Fibroblast of lung (primary cell): ENCODE measurements around the gene EIF1.

Experiments
- EZH2 ChIP-seq: IDR thresholded peaks from 2 replicates; pipeline ENCODE4 v1.5.1; 2012; ENCODE audit warnings: low read length, control low read depth, mild to moderate bottlenecking; ENCODE audit errors: missing control alignments
- TF ChIP-seq, protein P1 (sequence below), 2 donors: IDR thresholded peaks in 1 of 2; conservative IDR thresholded peaks in 1 of 2; 1 replicate in 1 of 2; 2 replicates in 1 of 2; pipeline ENCODE4 v1.5.1; 2011 to 2012; ENCODE audit warnings: low read length in 2 of 2, control low read depth in 1 of 2, inconsistent platforms in 1 of 2, low read depth in 1 of 2, mild to moderate bottlenecking in 1 of 2

DNA sequence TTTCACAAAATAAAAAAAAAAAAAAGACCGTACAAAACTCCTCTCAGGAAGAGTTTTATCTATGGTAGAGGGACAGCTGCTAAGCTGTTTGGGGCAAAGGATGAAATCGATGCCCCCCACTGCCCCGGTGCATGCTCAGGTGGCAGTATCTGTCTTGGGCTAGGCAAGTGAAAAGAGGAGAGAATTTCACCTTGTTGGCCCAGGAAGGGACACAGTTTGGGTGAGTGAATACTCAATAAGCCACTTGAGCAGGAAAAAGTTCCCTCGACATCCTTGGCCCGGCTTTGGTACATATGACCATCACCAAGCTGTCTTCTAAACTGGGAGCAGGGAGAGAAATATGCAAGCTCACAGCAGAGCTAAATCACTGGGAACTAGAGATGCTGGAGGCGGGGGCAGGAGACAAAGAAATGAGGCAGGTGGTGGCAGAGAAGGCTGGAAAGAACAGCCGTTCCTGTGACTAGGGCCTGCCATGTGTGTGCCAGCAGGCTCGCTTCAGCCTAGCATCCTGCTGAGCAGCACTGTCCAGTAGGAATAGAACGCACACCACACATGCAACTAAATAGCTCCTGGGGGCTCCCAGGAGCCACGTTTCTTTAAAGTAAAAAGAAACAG, 8.2 kb upstream of the EIF1 start:
- TF ChIP-seq, protein P1, sequence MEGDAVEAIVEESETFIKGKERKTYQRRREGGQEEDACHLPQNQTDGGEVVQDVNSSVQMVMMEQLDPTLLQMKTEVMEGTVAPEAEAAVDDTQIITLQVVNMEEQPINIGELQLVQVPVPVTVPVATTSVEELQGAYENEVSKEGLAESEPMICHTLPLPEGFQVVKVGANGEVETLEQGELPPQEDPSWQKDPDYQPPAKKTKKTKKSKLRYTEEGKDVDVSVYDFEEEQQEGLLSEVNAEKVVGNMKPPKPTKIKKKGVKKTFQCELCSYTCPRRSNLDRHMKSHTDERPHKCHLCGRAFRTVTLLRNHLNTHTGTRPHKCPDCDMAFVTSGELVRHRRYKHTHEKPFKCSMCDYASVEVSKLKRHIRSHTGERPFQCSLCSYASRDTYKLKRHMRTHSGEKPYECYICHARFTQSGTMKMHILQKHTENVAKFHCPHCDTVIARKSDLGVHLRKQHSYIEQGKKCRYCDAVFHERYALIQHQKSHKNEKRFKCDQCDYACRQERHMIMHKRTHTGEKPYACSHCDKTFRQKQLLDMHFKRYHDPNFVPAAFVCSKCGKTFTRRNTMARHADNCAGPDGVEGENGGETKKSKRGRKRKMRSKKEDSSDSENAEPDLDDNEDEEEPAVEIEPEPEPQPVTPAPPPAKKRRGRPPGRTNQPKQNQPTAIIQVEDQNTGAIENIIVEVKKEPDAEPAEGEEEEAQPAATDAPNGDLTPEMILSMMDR (conservative IDR thresholded peaks at IDR 0.05 in 1 of 2, IDR thresholded peaks at IDR 0.05 in 1 of 2; ENCODE audit: low read depth in 1 of 2, low read length in 2 of 2) = no peak
- no peak for TF ChIP-seq EZH2
